H1 (cell line): Measurements from ENCODE around the gene TMEM245. TPM values are rescaled to one million over a fixed set of nuclear protein-coding genes. Genes with fewer than 3 reads are reported as not detected.

Experiments used
- CTCF ChIA-PET: fragments of 300-600 bp; sonication (Branson Sonifier 250); formaldehyde crosslinking; loops from one replicate; lab custom pipeline; 2021; ENCODE audit not compliant: partially characterized antibody; lab: Charles Lee
- POLR2A ChIA-PET: fragments of 300-600 bp; sonication (Branson Sonifier 250); formaldehyde crosslinking; loops from one replicate; lab custom pipeline; 2021; ENCODE audit warnings: inconsistent platforms; ENCODE audit not compliant: partially characterized antibody; lab: Charles Lee
- DNase-seq, 2 experiments: peaks; one replicate each; pipeline versions ENCODE4 v3.0.0 to v3.0.0-alpha.2; 2010 to 2022; ENCODE audit warnings: low spot score in 2 of 2, low read depth in 1 of 2, mixed read lengths in 1 of 2
- FAIRE-seq: peaks from 2 replicates; lab custom pipeline; 2011; peaks lifted over from hg19 to GRCh38; lab: Jason Lieb, UNC
- H2AFZ ChIP-seq: 2 replicates; pipeline ENCODE4 v1.8.1; 2012; ENCODE audit warnings: low read length, inconsistent platforms
- H2AK5ac ChIP-seq: 2 replicates; pipeline ENCODE4 v1.6.1; 2013; ENCODE audit warnings: low read depth, low read length
- H2BK120ac ChIP-seq: replicated peaks from 2 replicates; pipeline ENCODE3; 2013; ENCODE audit warnings: low read depth, low read length, inconsistent platforms
- H2BK12ac ChIP-seq: 2 replicates; pipeline ENCODE4 v1.6.1; 2013; ENCODE audit warnings: low read depth, low read length
- H2BK15ac ChIP-seq: 2 replicates; pipeline ENCODE4 v1.6.1; 2013; ENCODE audit warnings: low read length
- H2BK20ac ChIP-seq: 2 replicates; pipeline ENCODE4 v1.6.1; 2013; ENCODE audit warnings: low read length
- H2BK5ac ChIP-seq: 2 replicates; pipeline ENCODE4 v1.6.1; 2013; ENCODE audit warnings: low read depth, low read length
- H3K14ac ChIP-seq: 2 replicates; pipeline ENCODE4 v1.6.1; 2013; ENCODE audit warnings: inconsistent platforms; ENCODE audit not compliant: insufficient read length
- H3K18ac ChIP-seq: 2 replicates; pipeline ENCODE4 v1.6.1; 2013; ENCODE audit warnings: low read length; ENCODE audit errors: extremely low read depth
- H3K23ac ChIP-seq: 2 replicates; pipeline ENCODE4 v1.6.1; 2013; ENCODE audit warnings: inconsistent platforms; ENCODE audit not compliant: insufficient read length
- H3K23me2 ChIP-seq: 2 replicates; pipeline ENCODE4 v1.6.1; 2013; ENCODE audit warnings: low read depth, low read length
- H3K27ac ChIP-seq: 2 replicates; pipeline ENCODE4 v1.6.1; 2011; ENCODE audit warnings: low read depth, low read length, inconsistent platforms
- H3K27me3 ChIP-seq, 4 experiments: replicated peaks in 1 of 4; 1 replicate in 1 of 4; 2 replicates in 3 of 4; pipeline versions ENCODE4 v1.6.1 to v1.8.1; 2011 to 2013; ENCODE audit warnings: low read length in 3 of 4, mild to moderate bottlenecking in 3 of 4, inconsistent platforms in 2 of 4, mixed read lengths in 2 of 4, moderate library complexity in 1 of 4; ENCODE audit not compliant: control insufficient read depth in 3 of 4, insufficient read depth in 3 of 4; ENCODE audit errors: extremely low read depth in 1 of 4
- H3K36me3 ChIP-seq, 4 experiments: 2 replicates each; pipeline versions ENCODE4 v1.6.1 to v1.8.1; 2011 to 2013; ENCODE audit warnings: mild to moderate bottlenecking in 4 of 4, low read length in 3 of 4, moderate library complexity in 2 of 4, control low read depth in 1 of 4, inconsistent platforms in 1 of 4; ENCODE audit not compliant: insufficient read depth in 4 of 4, control insufficient read depth in 2 of 4
- H3K4ac ChIP-seq: replicated peaks from 2 replicates; pipeline ENCODE3; 2013; ENCODE audit warnings: low read length, low read depth, mixed read lengths, inconsistent platforms; ENCODE audit not compliant: insufficient read length
- H3K4me1 ChIP-seq, 4 experiments: replicated peaks in 1 of 4; 1 replicate in 1 of 4; 2 replicates in 3 of 4; pipeline versions ENCODE4 v1.6.1 to v1.8.1; 2011 to 2013; ENCODE audit warnings: low read length in 3 of 4, inconsistent platforms in 2 of 4, mixed read lengths in 1 of 4; ENCODE audit not compliant: insufficient read depth in 4 of 4, control insufficient read depth in 3 of 4
- H3K4me2 ChIP-seq, 2 experiments: 2 replicates each; pipeline versions ENCODE4 v1.6.1 to v1.8.1; 2011 to 2013; ENCODE audit warnings: low read depth in 2 of 2, low read length in 2 of 2, control low read depth in 1 of 2, inconsistent platforms in 1 of 2, mild to moderate bottlenecking in 1 of 2; ENCODE audit not compliant: insufficient read depth in 1 of 2
- H3K4me3 ChIP-seq, 4 experiments: fragments of 200-600, 300-600 bp in 1 of 4; sonication (generic), shearing (Covaris generic), sonication (Bioruptor Twin) in 1 of 4; 2 replicates each; pipeline versions ENCODE4 v1.5.1 to v1.8.1; 2011 to 2016; ENCODE audit warnings: low read length in 4 of 4, low read depth in 3 of 4, control low read depth in 2 of 4, inconsistent platforms in 2 of 4, mild to moderate bottlenecking in 2 of 4, mixed read lengths in 1 of 4, moderate library complexity in 1 of 4; ENCODE audit not compliant: insufficient read depth in 2 of 4; ENCODE audit errors: extremely low read depth in 1 of 4
- H3K56ac ChIP-seq: replicated peaks from 2 replicates; pipeline ENCODE3; 2013; ENCODE audit warnings: low read depth, mild to moderate bottlenecking, mixed read lengths, low read length, inconsistent platforms; ENCODE audit not compliant: insufficient read length
- H3K79me1 ChIP-seq: 2 replicates; pipeline ENCODE4 v1.6.1; 2013; ENCODE audit warnings: low read depth, low read length, control low read depth
- H3K79me2 ChIP-seq, 2 experiments: 2 replicates each; pipeline versions ENCODE4 v1.6.1 to v1.8.1; 2012 to 2013; ENCODE audit warnings: low read length in 2 of 2, mild to moderate bottlenecking in 2 of 2, inconsistent platforms in 1 of 2; ENCODE audit not compliant: insufficient read depth in 2 of 2, control insufficient read depth in 1 of 2
- H3K9ac ChIP-seq, 4 experiments: replicated peaks in 1 of 4; 1 replicate in 1 of 4; 2 replicates in 3 of 4; pipeline versions ENCODE4 v1.6.1 to v1.8.1; 2011 to 2013; ENCODE audit warnings: low read depth in 3 of 4, low read length in 3 of 4, control low read depth in 2 of 4, mild to moderate bottlenecking in 2 of 4, moderate library complexity in 2 of 4, inconsistent platforms in 1 of 4; ENCODE audit errors: extremely low read depth in 1 of 4
- H3K9me3 ChIP-seq, 2 experiments: 2 replicates each; pipeline versions ENCODE4 v1.6.1 to v1.8.1; 2012 to 2013; ENCODE audit warnings: mild to moderate bottlenecking in 2 of 2, moderate library complexity in 2 of 2, control low read depth in 1 of 2, inconsistent platforms in 1 of 2, low read depth in 1 of 2, low read length in 1 of 2, mixed read lengths in 1 of 2; ENCODE audit not compliant: insufficient read depth in 2 of 2
- H4K20me1 ChIP-seq, 2 experiments: replicated peaks in 1 of 2; 2 replicates each; pipeline versions ENCODE3 to v1.8.1; 2011 to 2013; ENCODE audit warnings: inconsistent platforms in 2 of 2, low read length in 2 of 2, mild to moderate bottlenecking in 1 of 2; ENCODE audit not compliant: insufficient read depth in 2 of 2, control insufficient read depth in 1 of 2
- H4K5ac ChIP-seq: 2 replicates; pipeline ENCODE4 v1.6.1; 2013; ENCODE audit warnings: low read length, low read depth, mixed read lengths, inconsistent platforms; ENCODE audit not compliant: insufficient read length
- H4K8ac ChIP-seq: 2 replicates; pipeline ENCODE4 v1.8.0; 2013; ENCODE audit warnings: mild to moderate bottlenecking, moderate library complexity, low read length, inconsistent platforms; ENCODE audit not compliant: insufficient read depth; ENCODE audit errors: extremely low read depth
- H4K91ac ChIP-seq: replicated peaks from 2 replicates; pipeline ENCODE3; 2013; ENCODE audit warnings: low read length, mixed read lengths, inconsistent platforms; ENCODE audit not compliant: insufficient read length
- ASH2L ChIP-seq: fragments of 200-600, 300-600 bp; sonication (generic); IDR thresholded peaks from one replicate; pipeline ENCODE4 v1.7.1; 2017; ENCODE audit warnings: low read length
- EP300 ChIP-seq, 2 experiments: IDR thresholded peaks; 1 replicate in 1 of 2; 2 replicates in 1 of 2; pipeline ENCODE4 v1.6.1; 2011 to 2012; ENCODE audit warnings: low read depth in 2 of 2, low read length in 2 of 2, mild to moderate bottlenecking in 2 of 2, borderline replicate concordance in 1 of 2, inconsistent platforms in 1 of 2, moderate library complexity in 1 of 2
- EZH2 ChIP-seq: fragments of 200-600 bp; sonication (generic); IDR thresholded peaks from 2 replicates; pipeline ENCODE4 v1.7.1; 2012; ENCODE audit warnings: low read depth, mild to moderate bottlenecking, moderate library complexity, low read length, inconsistent platforms; ENCODE audit not compliant: severe bottlenecking
- GTF2F1 ChIP-seq: IDR thresholded peaks from 2 replicates; pipeline ENCODE4 v1.6.1; 2012; ENCODE audit warnings: low read depth, low read length, improper control_type of control experiment, borderline replicate concordance
- HDAC2 ChIP-seq, 2 experiments: fragments of 300-600 bp in 1 of 2; sonication (generic) in 1 of 2; IDR thresholded peaks; 2 replicates each; pipeline ENCODE4 v1.6.1; 2011 to 2012; ENCODE audit warnings: low read depth in 2 of 2, low read length in 2 of 2, mild to moderate bottlenecking in 2 of 2, moderate library complexity in 2 of 2, borderline replicate concordance in 1 of 2, inconsistent platforms in 1 of 2
- KDM4A ChIP-seq: IDR thresholded peaks from one replicate; pipeline ENCODE4 v1.7.1; 2012; ENCODE audit warnings: low read depth, mild to moderate bottlenecking, moderate library complexity, low read length, inconsistent platforms; ENCODE audit not compliant: severe bottlenecking
- NRF1 ChIP-seq: IDR thresholded peaks from 2 replicates; pipeline ENCODE4 v1.6.1; 2011; ENCODE audit warnings: mild to moderate bottlenecking, low read depth, low read length, improper control_type of control experiment
- PHF8 ChIP-seq: fragments of 200-600 bp; sonication (generic); conservative IDR thresholded peaks from 2 replicates; pipeline ENCODE4 v1.7.1; 2012; ENCODE audit warnings: low read depth, mild to moderate bottlenecking, inconsistent platforms, low read length, moderate library complexity
- POLR2A ChIP-seq, 2 experiments: IDR thresholded peaks; 1 replicate in 1 of 2; 2 replicates in 1 of 2; pipeline ENCODE4 v1.6.1; 2011; ENCODE audit warnings: low read depth in 2 of 2, low read length in 2 of 2, mild to moderate bottlenecking in 2 of 2; ENCODE audit errors: control extremely low read depth in 1 of 2
- RAD21 ChIP-seq, 2 experiments: IDR thresholded peaks in 1 of 2; conservative IDR thresholded peaks in 1 of 2; 2 replicates each; pipeline ENCODE4 v1.6.1; 2011; ENCODE audit warnings: low read depth in 2 of 2, low read length in 2 of 2, improper control_type of control experiment in 1 of 2, inconsistent platforms in 1 of 2, mild to moderate bottlenecking in 1 of 2, moderate library complexity in 1 of 2
- RBBP5 ChIP-seq: IDR thresholded peaks from 2 replicates; pipeline ENCODE4 v1.7.1; 2012; ENCODE audit warnings: low read depth, mild to moderate bottlenecking, inconsistent platforms, low read length, moderate library complexity, borderline replicate concordance
- SUZ12 ChIP-seq: fragments of 200-600 bp; sonication (generic); IDR thresholded peaks from 2 replicates; pipeline ENCODE4 v1.6.1; 2012; ENCODE audit warnings: mild to moderate bottlenecking, inconsistent platforms, low read length, moderate library complexity, mixed read lengths
- ZNF274 ChIP-seq: IDR thresholded peaks from 2 replicates; pipeline ENCODE4 v1.7.0; 2012; ENCODE audit warnings: low read length, borderline replicate concordance; ENCODE audit errors: extremely low read depth
- WGBS, 2 experiments: shearing (Covaris generic) in 1 of 2; methylation state at CpG; one replicate each; pipeline versions ENCODE4 v1.1.6 to v1.1.7; 2013 to 2015; ENCODE audit warnings: low lambda C conversion rate in 2 of 2, mixed read lengths in 2 of 2, inconsistent platforms in 1 of 2, low coverage in 1 of 2, missing lambda C conversion rate in 1 of 2; ENCODE audit not compliant: insufficient replicate concordance in 2 of 2, insufficient coverage in 1 of 2, insufficient read length in 1 of 2; ENCODE audit errors: extremely low coverage in 1 of 2, missing lambda C conversion rate in 1 of 2; 5-methylcytosine and 5-hydroxymethylcytosine counted together
- polyA plus RNA-seq, 7 experiments: library from polyadenylated mRNA; depleted of rRNA in 3 of 7; stranded (reverse) in 5 of 7; unstranded in 2 of 7; fragments of >200 nt in 5 of 7; fragments of 200-250 nt in 2 of 7; gene quantifications; 1 replicate in 5 of 7; 2 replicates in 1 of 7; 4 replicates in 1 of 7; pipeline versions ENCODE4 v1.2.1 to v1.2.3, GENCODE V29; 2011 to 2013; ENCODE audit warnings: missing spikeins in 2 of 7, mixed read lengths in 2 of 7
- total RNA-seq: library from RNA; stranded (reverse); fragmentation: NEBNext Ultra II Directional; extraction: Animal tissue kit (Norgen Biotek cat#: 25700); gene quantifications from 2 replicates; pipeline ENCODE4 v1.2.1, GENCODE V29; 2021

TMEM245 gene
- total and polyA plus RNA-seq, 2 of the 8 experiments (the other 6 are each of a cell fraction or from before 2014, with no cell fraction given): 44.3 to 45.8 TPM

DNA sequence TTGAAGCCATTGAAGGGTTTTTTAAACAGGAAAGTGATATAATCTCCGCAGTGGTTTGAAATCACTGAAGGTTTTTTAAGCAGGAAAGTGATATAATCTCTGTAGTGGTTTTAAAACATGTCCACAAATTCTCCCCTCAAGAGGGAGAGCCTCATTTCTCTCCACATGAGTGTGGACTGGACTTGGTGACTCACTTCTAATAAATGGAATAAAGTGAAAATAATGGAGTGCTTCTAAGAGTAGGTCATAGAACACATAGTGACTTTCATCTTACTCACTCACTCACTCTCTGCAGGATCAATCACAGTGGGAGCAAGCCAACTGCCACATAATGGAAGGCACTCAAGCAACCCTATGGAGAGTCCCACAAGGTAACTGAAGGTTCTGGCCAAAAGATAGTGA, 118.5 kb downstream of the TMEM245 start:
- Histone ChIP-seq H4K20me1 (peaks cover 2% of the 10 kb centered on the region in 2 experiments), H3K4me2 (no peak overlapping the region), H3K36me3 (peaks cover 0 to 8% (median 2%) of the 10 kb centered on the region in 4 experiments; a peak in 2 of 8 replicates), H3K79me2 (peaks cover 0 to 48% of the 10 kb centered on the region in 2 experiments; a peak in 2 of 4 replicates), H3K14ac (no peak overlapping the region), H2AFZ (no peak overlapping the region), H3K4me3 (no peak overlapping the region), H2AK5ac (no peak overlapping the region), H3K4ac (no peak overlapping the region), H3K9me3 (peaks cover 7 to 13% of the 10 kb centered on the region in 2 experiments; a peak in 3 of 4 replicates), H4K8ac (no peak overlapping the region), H3K79me1 (no peaks in the 10 kb centered on the region), H3K9ac (no peak overlapping the region; a peak in 1 of 7 replicates), H2BK120ac (no peak overlapping the region), H4K5ac (no peak overlapping the region), H3K56ac (no peak overlapping the region), H2BK12ac (no peak overlapping the region), H4K91ac (no peak overlapping the region), H2BK20ac (no peak overlapping the region), H2BK5ac (no peak overlapping the region), H3K27ac (no peak overlapping the region), H3K23ac (no peak overlapping the region), H3K4me1 (no peaks in the 10 kb centered on the region), H3K23me2 (no peaks in the 10 kb centered on the region), H3K27me3 (no peaks in the 10 kb centered on the region), H2BK15ac (no peak overlapping the region), H3K18ac (no peak overlapping the region)
- 92% methylated on average over 1 of the region's 1 CpG; no CpG with 5 or more reads in 1 of the 2 experiments for WGBS, 2 experiments
- CTCF ChIA-PET: no interaction called here
- POLR2A ChIA-PET: interaction anchor here (0.5 kb wide), 1 partner anchor 84 kb away, joined by 3 read pairs; no protein-coding TSS in a partner anchor
- FAIRE-seq (no peak), DNase-seq (no peak)
- TF ChIP-seq ASH2L (no peak), RAD21 (IDR thresholded peaks at IDR 0.05 in 1 of 2, conservative IDR thresholded peaks at IDR 0.05 in 1 of 2; ENCODE audit: low read depth in 2 of 2, low read length in 2 of 2) (no peak), KDM4A (no peak), GTF2F1 (no peak), ZNF274 (no peak), PHF8 (no peak), SUZ12 (no peak), EP300 (IDR thresholded peaks at IDR 0.05; ENCODE audit: borderline replicate concordance in 1 of 2, low read depth in 2 of 2, low read length in 2 of 2) (no peak), EZH2 (no peak), NRF1 (no peak), HDAC2 (IDR thresholded peaks at IDR 0.05; ENCODE audit: borderline replicate concordance in 1 of 2, low read depth in 2 of 2, low read length in 2 of 2) (no peak), RBBP5 (no peak), POLR2A (IDR thresholded peaks at IDR 0.05; ENCODE audit: control extremely low read depth in 1 of 2, low read depth in 2 of 2, low read length in 2 of 2) (no peak)
